Breast epithelium (tissue), 4 donors: ENCODE data around the gene XYLT1. TPM values are rescaled to one million over a fixed set of nuclear protein-coding genes. Genes with fewer than 3 reads are reported as not detected.

ENCODE experiments used
- DNase-seq, 2 donors: peaks; one replicate each; pipeline ENCODE4 v3.0.0-alpha.2; 2019; ENCODE audit warnings: low spot score in 2 of 2
- H3K27ac ChIP-seq, 2 donors: fragments of 200-600 bp; sonication (generic) in 1 of 2; one replicate each; pipeline ENCODE4 v1.5.1; 2016 to 2019; ENCODE audit warnings: mild to moderate bottlenecking in 1 of 2
- H3K27me3 ChIP-seq, 2 donors: fragments of 200-600 bp; sonication (generic) in 1 of 2; one replicate each; pipeline versions ENCODE4 v1.5.1 to v1.6.0; 2017 to 2019; ENCODE audit warnings: control low read depth in 1 of 2, mild to moderate bottlenecking in 1 of 2
- H3K36me3 ChIP-seq: fragments of 200-600 bp; one replicate; pipeline ENCODE4 v1.5.1; 2019
- H3K4me1 ChIP-seq, 2 donors: fragments of 200-600 bp; sonication (generic); one replicate each; pipeline ENCODE4 v1.5.1; 2016 to 2019; ENCODE audit warnings: control low read depth in 1 of 2
- H3K4me3 ChIP-seq, 3 donors: fragments of 200-600 bp; sonication (generic); 1 replicate in 2 of 3; 2 replicates in 1 of 3; pipeline ENCODE4 v1.5.1; 2016 to 2019; ENCODE audit warnings: mild to moderate bottlenecking in 3 of 3, moderate library complexity in 2 of 3
- H3K9me3 ChIP-seq, 2 donors: fragments of 200-600 bp; sonication (generic) in 1 of 2; one replicate each; pipeline ENCODE4 v1.5.1; 2016 to 2019; ENCODE audit warnings: control low read depth in 1 of 2
- CTCF ChIP-seq, 3 donors: fragments of 450-650 bp; IDR thresholded peaks; one replicate each; pipeline ENCODE4 v1.5.1; 2016 to 2017; ENCODE audit warnings: antibody characterized with exemption in 3 of 3, mild to moderate bottlenecking in 3 of 3, moderate library complexity in 3 of 3
- POLR2A ChIP-seq: fragments of 450-650 bp; IDR thresholded peaks from one replicate; pipeline ENCODE4 v1.6.1; 2016; ENCODE audit warnings: antibody characterized with exemption, mild to moderate bottlenecking, moderate library complexity
- POLR2AphosphoS5 ChIP-seq, 3 donors: sonication (generic); formaldehyde crosslinking; IDR thresholded peaks; one replicate each; pipeline ENCODE4 v1.6.1; 2017; ENCODE audit warnings: antibody characterized with exemption in 3 of 3
- intact Hi-C: fragments of 100-400 bp; cut with DNase I; formaldehyde crosslinking; loops from one replicate; pipeline ENCODE4 v1.15.1; 2023; ENCODE audit warnings: low total_unique reads
- total RNA-seq, 3 donors: library from RNA; depleted of rRNA; stranded (reverse); fragments of >200 nt; gene quantifications; one replicate each; pipeline ENCODE4 v1.1.0, GENCODE V29; 2016

XYLT1 gene
- total RNA-seq, 3 donors from 2014 or later: 11.9 to 32.8 (median 13.8) TPM

- H3K4me3 ChIP-seq: no peak overlapping the region
- no peak for DNase-seq
- no peak overlapping the region for H3K27ac ChIP-seq
- H3K9me3 ChIP-seq: no peaks in the 10 kb centered on the region
- TF ChIP-seq CTCF (IDR thresholded peaks at IDR 0.05): no peak
- no peak for TF ChIP-seq POLR2AphosphoS5 (IDR thresholded peaks at IDR 0.05)
- TF ChIP-seq POLR2A: no peak
- H3K4me1 ChIP-seq: no peaks in the 10 kb centered on the region
- intact Hi-C loops: no loop called here
- H3K36me3 ChIP-seq: no peaks in the 10 kb centered on the region
- H3K27me3 ChIP-seq: no peaks in the 10 kb centered on the region
Measured at GRCh38 chr16:17246268-17246885, 224.4 kb downstream of the XYLT1 start.

- H3K9me3 ChIP-seq: no peaks in the 10 kb centered on the region
- no peaks in the 10 kb centered on the region for H3K36me3 ChIP-seq
- DNase-seq: no peak
- intact Hi-C loops: no loop called here
- TF ChIP-seq POLR2AphosphoS5 (IDR thresholded peaks at IDR 0.05): no peak
- no peak for TF ChIP-seq CTCF (IDR thresholded peaks at IDR 0.05)
- no peak for TF ChIP-seq POLR2A
- no peak overlapping the region for H3K27ac ChIP-seq
- no peak overlapping the region for H3K4me3 ChIP-seq
- no peaks in the 10 kb centered on the region for H3K4me1 ChIP-seq
- H3K27me3 ChIP-seq: no peaks in the 10 kb centered on the region
Measured at GRCh38 chr16:17245776-17246175, 225.0 kb downstream of the XYLT1 start.

GRCh38 chr16:17244872-17245551 is 225.7 kb downstream of the XYLT1 start:
- Histone ChIP-seq H3K4me1 (no peaks in the 10 kb centered on the region), H3K4me3 (no peak overlapping the region), H3K27me3 (no peaks in the 10 kb centered on the region), H3K9me3 (no peaks in the 10 kb centered on the region), H3K36me3 (no peaks in the 10 kb centered on the region), H3K27ac (no peak overlapping the region)
- TF ChIP-seq POLR2A: no peak
- TF ChIP-seq CTCF (IDR thresholded peaks at IDR 0.05): no peak
- intact Hi-C loops: no loop called here
- no peak for DNase-seq

- Histone ChIP-seq H3K36me3 (no peaks in the 10 kb centered on the region), H3K4me3 (no peak overlapping the region), H3K9me3 (no peaks in the 10 kb centered on the region), H3K27me3 (no peaks in the 10 kb centered on the region), H3K27ac (no peak overlapping the region), H3K4me1 (no peaks in the 10 kb centered on the region)
- intact Hi-C loops: no loop called here
- DNase-seq: no peak
- no peak for TF ChIP-seq POLR2A
- no peak for TF ChIP-seq CTCF (IDR thresholded peaks at IDR 0.05)
Measured at GRCh38 chr16:17241264-17241835, 229.4 kb downstream of the XYLT1 start.

GRCh38 chr16:17238285-17239028 is 232.3 kb downstream of the XYLT1 start:
- no peak overlapping the region for H3K4me3 ChIP-seq
- no peaks in the 10 kb centered on the region for H3K4me1 ChIP-seq
- H3K27ac ChIP-seq: no peak overlapping the region
- TF ChIP-seq CTCF (IDR thresholded peaks at IDR 0.05): no peak
- no peak for TF ChIP-seq POLR2AphosphoS5 (IDR thresholded peaks at IDR 0.05)
- TF ChIP-seq POLR2A: no peak
- H3K36me3 ChIP-seq: no peaks in the 10 kb centered on the region
- DNase-seq: no peak
- intact Hi-C loops: no loop called here
- H3K27me3 ChIP-seq: no peaks in the 10 kb centered on the region
- H3K9me3 ChIP-seq: no peaks in the 10 kb centered on the region
